GM12875 (cell line): ENCODE measurements around the gene LRRTM4.

Source experiments
- H3K4me3 ChIP-seq: one replicate; pipeline ENCODE4 v1.5.1; 2011; ENCODE audit warnings: low read depth, low read length, control low read depth
- CTCF ChIP-seq: IDR thresholded peaks from 2 replicates; pipeline ENCODE4 v1.5.1; 2011; ENCODE audit warnings: low read depth, mild to moderate bottlenecking, control low read depth, inconsistent platforms, low read length, moderate library complexity, borderline replicate concordance; ENCODE audit not compliant: insufficient read depth

Gene LRRTM4

DNA sequence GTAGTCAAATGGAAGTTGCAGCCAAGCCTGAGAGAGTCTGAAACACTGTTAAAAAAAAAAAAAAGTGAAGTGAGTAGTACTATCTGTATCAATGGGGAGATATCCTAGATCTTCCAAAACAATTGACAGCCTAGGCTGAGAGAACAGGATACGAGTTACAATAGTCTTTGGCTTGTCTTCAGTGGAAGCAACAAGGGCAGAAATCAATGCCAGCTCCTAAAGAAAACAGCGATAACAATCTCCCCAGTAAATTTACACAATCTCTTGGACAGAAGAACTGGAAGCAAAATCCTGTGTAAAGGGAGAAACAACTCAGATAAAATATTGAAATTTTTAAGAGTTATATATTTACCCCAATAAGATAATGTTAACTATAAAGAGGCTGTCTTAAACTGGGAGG lies 508.7 kb downstream of the LRRTM4 start:
- TF ChIP-seq CTCF: no peak
- no peak overlapping the region for H3K4me3 ChIP-seq

DNA sequence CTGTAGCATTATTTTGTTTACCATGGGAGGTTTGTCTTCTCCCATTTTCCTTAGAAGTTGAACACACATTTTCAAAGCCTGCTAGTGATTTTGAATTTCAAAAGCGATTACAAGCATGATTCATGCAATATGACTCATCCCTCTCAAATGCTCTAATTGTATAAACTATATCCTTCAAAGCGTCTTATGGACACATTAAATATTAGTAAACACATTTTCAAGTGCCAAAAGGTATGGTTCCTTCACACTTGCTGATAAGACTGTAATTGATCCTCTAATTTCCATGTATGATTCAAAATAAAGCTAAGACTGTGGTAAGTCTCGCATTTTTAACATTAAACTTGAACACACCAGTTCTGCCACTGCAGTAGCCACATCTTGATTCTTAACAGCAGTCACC lies 512.9 kb downstream of the LRRTM4 start:
- no peak overlapping the region for H3K4me3 ChIP-seq
- no peak for TF ChIP-seq CTCF

DNA sequence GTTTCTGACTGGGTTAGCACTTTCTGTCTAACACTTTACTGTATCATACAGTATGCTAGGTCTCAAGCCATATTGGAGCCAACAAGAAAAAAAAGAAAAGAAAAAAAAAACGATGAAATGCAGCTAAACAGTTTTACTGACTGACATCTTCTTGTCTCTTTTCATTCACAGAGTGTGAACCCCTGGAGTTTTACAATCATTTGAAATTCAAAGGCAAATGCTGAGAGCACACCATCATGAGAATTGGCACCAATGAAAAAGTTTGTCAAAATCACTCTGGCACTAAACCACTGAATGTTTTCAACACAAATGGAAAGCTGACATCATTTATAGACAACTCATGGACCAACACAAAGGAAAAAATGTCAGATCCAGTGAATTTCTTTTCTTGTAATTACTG lies 513.3 kb downstream of the LRRTM4 start:
- TF ChIP-seq CTCF: no peak
- H3K4me3 ChIP-seq: no peak overlapping the region

- no peak overlapping the region for H3K4me3 ChIP-seq
- TF ChIP-seq CTCF: no peak
These were observed 514.5 kb downstream of the LRRTM4 start for GRCh38 chr2:77007686-77008085.

DNA sequence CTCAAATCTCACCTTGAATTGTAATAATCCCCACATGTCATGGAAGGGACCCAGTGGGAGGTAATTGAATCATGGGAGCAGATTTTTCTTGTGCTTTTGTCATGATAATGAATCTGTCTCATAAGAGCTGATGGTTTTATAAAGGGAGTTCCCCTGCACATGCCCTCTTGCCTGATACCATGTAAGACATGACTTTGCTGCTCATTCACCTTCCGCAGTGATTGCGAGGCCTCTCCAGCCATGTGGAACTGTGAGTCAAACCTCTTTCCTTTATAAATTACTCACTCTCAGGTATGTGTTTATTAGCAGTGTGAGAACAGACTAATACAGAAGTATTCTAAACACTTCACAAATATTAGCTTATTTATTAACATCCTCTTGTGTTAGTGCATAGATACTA lies 516.7 kb downstream of the LRRTM4 start:
- no peak overlapping the region for H3K4me3 ChIP-seq
- no peak for TF ChIP-seq CTCF

- TF ChIP-seq CTCF: no peak
- H3K4me3 ChIP-seq: no peak overlapping the region
These were observed 520.3 kb downstream of the LRRTM4 start for GRCh38 chr2:77001895-77002294.

DNA sequence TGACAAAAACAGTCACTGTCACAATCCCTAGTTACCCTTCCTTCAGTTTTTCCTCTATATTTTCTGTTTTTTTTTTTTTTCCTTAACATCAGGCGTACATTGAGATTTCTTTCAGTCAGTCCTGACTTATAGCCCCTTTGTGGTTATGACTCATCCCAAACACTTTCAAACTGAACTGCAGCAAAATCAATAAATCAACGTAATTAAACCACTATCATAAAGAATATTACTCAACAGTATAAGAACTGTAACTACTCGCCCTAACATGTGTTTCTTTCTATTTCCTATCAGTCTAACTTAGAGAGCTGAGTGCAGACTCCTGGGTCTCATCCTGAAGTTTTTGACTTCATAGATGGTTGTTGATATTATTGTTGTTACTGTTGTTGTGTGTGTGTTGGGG lies 523.5 kb downstream of the LRRTM4 start:
- no peak for TF ChIP-seq CTCF
- no peak overlapping the region for H3K4me3 ChIP-seq
